ENCODE data around the gene LTBR.

LTBR gene

DNA sequence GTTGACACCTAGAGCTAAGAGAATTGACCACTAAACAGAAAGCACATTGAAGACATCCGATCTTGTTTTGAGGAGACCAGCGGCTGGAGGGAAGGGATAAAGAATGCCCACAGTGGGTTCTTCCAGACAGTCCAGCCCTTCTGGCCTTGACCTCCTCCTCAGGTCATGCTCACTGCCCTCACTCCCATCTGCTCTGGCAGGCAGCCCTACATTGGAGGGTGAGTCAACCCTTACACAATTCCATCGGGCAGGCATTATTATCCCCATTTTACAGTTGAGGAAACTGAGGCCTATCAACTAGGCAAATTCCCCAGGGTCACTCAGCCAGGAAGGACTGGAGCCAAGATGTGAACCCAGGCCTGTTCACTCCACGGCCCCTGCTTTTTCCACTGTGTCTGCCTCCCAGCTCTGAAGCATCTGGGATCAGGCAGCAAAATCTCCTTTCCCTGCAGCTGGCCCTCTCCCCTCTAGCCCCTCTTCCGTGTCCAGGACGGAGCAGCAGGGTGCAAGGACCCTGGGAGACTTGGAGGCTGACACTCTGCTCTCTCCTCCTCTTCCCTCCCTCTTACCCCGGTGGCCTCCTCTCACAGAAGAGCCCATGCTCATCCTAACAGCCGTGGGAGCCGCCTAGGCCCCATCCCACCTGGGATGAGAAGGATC is 13.9 kb upstream of the LTBR start:
- no peak for FAIRE-seq

GRCh38 chr12:6370576-6370935 is 13.4 kb upstream of the LTBR start:
- FAIRE-seq, result no peak

DNA sequence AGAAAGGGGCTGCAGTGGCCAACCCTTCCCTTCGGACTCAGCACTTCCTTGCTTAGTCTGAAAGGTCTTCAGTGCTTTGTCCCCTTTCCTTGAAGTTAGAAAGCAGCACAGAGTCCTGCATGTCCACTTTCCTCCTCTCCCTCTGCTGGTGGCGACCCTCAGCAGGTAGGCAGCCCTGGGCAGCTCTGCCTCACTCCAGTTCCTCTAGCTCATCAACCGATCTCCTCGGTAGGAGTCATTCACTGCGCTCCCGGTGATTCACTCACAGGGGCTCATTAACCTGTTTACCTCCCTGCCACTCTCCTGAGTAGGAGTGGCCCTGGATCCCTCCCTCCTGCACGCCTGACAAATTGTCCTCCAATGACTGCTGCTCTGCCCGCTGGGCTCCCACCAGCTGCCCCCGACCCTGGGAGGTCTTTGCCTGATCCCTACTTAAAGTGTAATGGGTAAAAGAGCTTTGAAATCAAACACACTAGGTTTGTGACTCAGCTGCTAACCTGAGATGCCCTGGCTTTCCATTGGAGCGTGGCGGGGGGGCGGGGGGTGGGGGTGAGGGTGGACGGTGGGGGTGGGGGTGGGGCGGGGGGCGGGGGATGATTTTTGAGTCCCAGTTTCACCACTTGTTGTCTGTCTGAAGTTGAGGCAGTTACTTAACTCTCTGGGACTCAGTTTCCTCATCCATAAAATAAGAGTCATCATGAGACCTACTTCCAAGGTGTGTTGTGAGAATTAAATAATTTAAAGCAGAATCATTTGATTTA is 12.8 kb upstream of the LTBR start:
- FAIRE-seq, result peak; percentile 99

DNA sequence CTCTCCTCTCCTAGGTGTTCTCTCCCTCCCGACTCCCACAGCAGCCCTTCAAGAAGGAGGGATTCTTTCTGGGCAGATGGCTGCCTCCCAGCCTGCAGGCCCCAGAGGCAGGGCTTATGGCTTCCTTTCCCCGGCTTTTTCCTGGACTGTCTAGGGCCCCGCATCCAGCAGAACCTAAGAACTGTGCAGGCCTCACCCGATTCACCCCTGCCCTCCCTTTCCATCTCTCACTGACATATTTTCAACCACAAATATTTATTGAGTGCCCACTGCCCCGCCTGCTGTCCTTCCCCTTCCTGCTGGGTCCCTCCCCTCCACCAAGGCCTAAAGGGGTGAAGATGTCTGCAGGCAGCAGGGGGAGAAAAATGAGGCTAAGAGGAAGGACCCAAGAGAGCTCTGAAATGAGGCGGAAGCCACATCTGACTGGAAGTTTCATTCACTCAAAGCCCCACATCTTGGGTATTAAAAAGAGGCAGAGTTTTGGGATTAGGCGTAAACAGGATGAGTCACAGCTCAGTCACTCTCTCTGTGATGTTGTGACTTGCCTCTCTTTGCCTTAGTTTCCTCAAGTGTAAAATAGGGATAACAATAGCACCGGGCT is 11.5 kb upstream of the LTBR start:
- peak; percentile 67 for FAIRE-seq

DNA sequence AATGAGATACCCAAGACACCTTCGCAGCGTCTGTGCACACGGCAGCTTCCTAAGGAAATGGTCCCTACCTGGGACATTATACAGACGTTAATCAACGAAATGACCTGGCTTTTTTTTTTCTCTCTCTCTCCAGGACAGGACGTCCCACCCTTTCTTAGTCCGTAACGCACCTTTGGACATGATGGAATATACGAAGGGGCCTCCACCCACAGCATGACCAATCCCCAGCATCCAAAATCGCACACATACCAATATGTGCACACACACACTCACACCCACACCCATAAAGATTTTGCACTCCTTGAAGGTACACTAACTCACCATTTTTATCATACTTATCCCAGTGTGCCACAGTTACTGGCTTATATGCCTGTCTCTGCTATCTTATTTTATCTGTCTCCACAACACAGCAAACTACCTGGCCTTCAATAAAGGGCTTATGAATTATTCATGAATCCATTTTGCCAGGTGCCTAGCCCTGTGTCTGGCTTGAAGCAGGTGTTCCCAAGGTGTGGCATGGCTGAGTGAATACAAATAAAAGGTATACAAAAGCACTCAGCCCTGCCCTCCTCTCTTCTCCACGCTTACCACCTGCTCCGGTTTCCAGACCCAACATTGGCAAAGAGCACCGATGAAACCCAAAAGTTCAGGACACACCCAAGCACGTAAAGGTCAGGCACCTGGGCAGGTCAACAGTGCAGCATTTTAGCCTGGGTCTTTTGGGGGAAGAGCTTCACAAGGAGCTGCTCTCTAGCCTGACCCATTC is 10.8 kb upstream of the LTBR start:
- FAIRE-seq, result no peak

GRCh38 chr12:6374028-6374785 is 9.8 kb upstream of the LTBR start:
- FAIRE-seq, result no peak

DNA sequence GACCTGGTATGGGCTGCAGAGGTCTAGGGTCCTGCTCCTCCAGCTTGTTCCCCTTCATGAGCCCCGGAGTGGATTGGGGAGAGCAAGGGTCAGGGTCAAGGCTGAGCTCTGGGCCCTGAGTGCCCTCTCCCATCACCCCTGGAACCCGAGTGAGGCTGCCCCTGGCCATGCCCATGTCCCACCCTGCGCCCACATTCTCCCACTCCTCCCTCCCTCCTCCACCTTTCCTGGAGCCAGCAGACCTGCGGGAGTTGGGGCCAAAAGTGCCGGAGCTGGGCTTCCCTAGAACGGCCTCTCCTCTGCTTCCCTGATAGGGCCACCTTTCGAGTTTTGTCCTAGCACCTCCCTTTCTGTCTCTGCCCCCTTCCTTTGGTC is 9.2 kb upstream of the LTBR start:
- no peak for FAIRE-seq

- no peak for FAIRE-seq
These were observed 8.5 kb upstream of the LTBR start, which contains the start of gene SCNN1A for GRCh38 chr12:6375269-6376078. TSS of gene SCNN1A (minus strand) at chr12:6375563. CDS start at chr12:6374783, 780 bp downstream.

DNA sequence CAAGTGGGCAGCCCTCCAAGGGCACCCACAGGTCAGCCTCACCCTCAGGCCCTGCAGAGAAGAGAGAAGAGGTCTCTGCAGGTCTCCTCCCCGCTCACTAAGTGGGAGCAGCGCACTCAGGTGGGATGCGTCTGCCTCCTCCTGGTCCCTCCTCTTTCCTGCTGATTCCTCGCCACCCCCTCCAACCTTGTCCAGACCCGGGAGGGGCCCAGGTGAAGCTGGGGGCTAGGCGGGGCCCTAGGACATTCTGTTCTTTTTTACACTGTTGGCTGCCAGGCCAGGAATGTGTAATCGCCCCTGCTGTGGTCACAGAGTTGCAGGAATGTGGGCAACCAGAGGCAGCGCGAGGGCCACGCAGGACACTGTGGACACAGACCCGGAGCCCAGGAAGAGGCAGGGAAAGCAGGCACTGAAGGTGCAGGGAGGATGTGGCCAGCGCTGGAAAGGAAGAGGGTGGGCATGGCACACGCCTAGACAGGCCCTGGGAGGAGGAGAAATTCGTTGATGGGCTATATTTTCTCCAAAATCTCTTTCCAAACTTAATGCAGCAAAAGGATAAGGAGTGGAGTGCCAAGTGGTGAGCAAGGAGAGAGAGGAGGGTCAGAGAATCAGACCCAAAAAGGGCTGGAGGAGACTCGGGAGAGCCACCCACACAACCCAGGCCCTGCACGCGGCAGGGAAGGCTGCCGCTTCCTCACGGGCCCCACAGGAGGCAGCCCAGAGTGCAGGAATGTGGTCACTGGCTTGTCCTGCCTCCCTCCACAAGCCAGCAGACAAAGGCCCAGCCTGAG is 7.7 kb upstream of the LTBR start:
- no peak for FAIRE-seq

- FAIRE-seq, result no peak
These were observed 6.9 kb upstream of the LTBR start for GRCh38 chr12:6376870-6377666.

DNA sequence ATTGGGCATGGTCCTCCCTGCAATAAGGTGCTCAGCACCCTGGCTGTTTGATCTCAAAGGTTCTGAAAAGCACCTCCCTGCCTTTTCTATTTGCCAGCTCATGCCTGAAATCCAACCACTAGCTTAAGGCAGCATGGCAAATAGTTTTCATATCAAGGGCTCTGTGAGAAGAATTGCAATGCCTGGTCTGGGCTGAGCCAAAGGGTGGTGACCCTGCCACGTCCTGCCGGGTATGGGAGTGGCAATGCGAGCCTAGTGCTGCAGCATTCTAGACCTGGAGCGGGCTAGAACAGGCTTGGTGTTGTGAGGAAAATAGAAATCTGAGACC is 6.3 kb upstream of the LTBR start:
- FAIRE-seq, result no peak

- FAIRE-seq, result no peak
These were observed 5.1 kb upstream of the LTBR start for GRCh38 chr12:6378709-6379472.

- FAIRE-seq, result no peak
These were observed 3.5 kb upstream of the LTBR start for GRCh38 chr12:6380141-6381121.

DNA sequence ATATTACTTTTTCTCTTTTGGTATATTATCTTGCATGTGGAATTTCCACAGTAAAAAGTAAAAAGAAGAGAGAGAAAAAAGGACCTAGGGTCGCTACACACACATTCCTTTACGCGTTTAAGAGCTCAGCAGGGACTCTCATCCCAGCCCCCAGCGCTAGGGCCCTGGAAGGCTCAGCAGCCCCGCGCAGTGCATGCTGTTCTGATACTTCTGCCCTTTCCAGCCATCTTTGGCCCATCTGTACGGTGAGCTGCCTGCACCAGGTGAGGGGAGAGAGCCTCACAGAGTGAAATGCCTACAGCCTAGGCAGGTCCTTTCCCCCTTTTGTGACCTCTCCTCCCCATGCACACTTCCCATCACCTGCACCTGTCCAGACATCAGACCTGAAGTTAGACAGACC is 1.6 kb upstream of the LTBR start:
- FAIRE-seq, result no peak

- FAIRE-seq, result no peak
These were observed 980 bp upstream of the LTBR start for GRCh38 chr12:6382982-6383381.

- FAIRE-seq, result no peak
These were observed 806 bp downstream of the LTBR start for GRCh38 chr12:6384499-6385436.

DNA sequence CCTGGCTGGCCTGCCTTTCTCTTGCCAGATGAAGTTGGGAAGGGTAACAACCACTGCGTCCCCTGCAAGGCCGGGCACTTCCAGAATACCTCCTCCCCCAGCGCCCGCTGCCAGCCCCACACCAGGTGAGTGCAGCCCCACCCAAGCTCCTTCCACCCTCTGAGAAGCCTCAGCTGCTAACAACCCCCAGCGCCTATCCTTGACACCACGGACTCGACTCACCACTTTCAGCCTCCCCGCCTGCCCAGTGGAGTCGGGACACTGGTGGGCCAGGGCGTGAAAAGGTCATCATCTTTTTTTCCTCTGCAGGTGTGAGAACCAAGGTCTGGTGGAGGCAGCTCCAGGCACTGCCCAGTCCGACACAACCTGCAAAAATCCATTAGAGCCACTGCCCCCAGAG is 2.1 kb downstream of the LTBR start:
- FAIRE-seq, result no peak
